Measurements from ENCODE around the gene NANOS1. TPM values are rescaled to one million over a fixed set of nuclear protein-coding genes. Genes with fewer than 3 reads are reported as not detected.

Gene NANOS1
- total RNA-seq, result 0.82 and 2.8 TPM in 2 replicates

DNA sequence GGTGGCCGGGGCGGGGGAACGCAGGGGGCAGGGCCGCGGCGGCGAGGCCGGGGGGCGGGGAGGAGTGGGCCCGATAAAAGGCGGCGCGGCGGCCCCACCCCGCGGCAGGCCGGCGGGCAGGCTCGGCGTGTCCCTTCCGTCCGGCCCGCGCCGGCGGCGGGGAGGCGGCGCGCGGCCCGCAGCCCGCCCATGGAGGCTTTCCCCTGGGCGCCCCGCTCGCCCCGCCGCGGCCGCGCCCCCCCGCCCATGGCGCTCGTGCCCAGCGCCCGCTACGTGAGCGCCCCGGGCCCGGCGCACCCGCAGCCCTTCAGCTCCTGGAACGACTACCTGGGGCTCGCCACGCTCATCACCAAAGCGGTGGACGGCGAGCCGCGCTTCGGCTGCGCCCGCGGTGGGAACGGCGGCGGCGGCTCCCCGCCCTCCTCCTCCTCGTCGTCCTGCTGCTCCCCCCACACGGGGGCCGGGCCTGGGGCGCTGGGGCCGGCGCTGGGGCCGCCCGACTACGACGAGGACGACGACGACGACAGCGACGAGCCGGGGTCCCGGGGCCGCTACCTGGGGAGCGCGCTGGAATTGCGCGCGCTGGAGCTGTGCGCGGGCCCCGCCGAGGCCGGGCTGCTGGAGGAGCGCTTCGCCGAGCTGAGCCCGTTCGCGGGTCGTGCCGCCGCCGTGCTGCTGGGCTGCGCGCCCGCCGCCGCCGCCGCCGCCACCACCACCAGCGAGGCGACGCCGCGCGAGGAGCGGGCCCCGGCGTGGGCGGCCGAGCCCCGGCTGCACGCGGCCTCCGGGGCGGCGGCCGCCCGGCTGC, at the start of gene NANOS1:
Gene NANOS1 (plus strand): TSS at position 102 of the 808 bp plus-strand sequence. CDS start 88 bp downstream, at position 190.
- no peak for DNase-seq (ENCODE audit: extremely low read depth, low read depth, low spot score)

- DNase-seq (ENCODE audit: extremely low read depth, low read depth, low spot score), result no peak
Measured at GRCh38 chr10:118980135-118980865, 49.2 kb upstream of the NANOS1 start.

- no peak for DNase-seq (ENCODE audit: extremely low read depth, low read depth, low spot score)
Measured at GRCh38 chr10:118980870-118981269, 48.6 kb upstream of the NANOS1 start.

- DNase-seq (ENCODE audit: extremely low read depth, low read depth, low spot score), result no peak
Measured at GRCh38 chr10:118981946-118982345, 47.6 kb upstream of the NANOS1 start.

- no peak for DNase-seq (ENCODE audit: extremely low read depth, low read depth, low spot score)
Measured at GRCh38 chr10:118982366-118982765, 47.1 kb upstream of the NANOS1 start.

DNA sequence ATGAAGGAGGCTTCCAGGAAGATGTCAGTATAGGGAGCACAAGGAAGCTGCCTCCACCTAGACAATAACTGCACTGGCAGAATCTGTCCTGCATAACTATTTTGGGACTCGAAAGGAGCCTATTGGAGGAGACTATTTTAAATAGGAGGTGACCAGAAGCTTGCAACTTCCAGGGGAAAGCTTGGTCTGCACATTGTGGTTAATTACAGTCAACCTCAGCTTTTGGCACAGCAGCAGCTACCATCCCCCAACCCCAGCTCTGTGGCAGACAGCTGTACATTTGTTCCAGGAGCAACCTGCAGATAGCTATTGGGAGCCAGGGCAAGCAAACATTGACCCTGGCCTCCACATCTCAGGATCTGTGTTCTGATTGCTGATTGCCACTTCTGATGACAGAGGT, 46.3 kb upstream of the NANOS1 start:
- DNase-seq (ENCODE audit: extremely low read depth, low read depth, low spot score), result no peak

DNA sequence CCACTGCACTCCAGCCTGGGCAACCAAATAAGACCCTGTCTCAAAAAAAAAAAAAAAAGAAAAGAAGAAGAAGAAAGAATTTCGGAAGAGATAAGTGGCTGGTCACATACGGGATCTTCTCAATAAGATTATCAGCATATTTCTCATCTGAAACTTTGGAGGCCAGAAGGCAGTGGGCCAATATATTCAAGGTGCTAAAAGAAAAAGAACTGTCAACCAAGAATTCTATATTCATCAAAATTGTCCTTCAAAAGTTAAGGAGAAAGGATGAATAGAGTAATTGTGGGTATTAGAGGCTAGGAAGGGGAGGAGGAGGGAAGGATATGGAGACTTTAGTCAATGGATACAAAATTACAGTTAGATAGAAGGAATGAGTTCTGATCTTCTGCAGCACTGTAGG, 43.9 kb upstream of the NANOS1 start:
- no peak for DNase-seq (ENCODE audit: extremely low read depth, low read depth, low spot score)

DNA sequence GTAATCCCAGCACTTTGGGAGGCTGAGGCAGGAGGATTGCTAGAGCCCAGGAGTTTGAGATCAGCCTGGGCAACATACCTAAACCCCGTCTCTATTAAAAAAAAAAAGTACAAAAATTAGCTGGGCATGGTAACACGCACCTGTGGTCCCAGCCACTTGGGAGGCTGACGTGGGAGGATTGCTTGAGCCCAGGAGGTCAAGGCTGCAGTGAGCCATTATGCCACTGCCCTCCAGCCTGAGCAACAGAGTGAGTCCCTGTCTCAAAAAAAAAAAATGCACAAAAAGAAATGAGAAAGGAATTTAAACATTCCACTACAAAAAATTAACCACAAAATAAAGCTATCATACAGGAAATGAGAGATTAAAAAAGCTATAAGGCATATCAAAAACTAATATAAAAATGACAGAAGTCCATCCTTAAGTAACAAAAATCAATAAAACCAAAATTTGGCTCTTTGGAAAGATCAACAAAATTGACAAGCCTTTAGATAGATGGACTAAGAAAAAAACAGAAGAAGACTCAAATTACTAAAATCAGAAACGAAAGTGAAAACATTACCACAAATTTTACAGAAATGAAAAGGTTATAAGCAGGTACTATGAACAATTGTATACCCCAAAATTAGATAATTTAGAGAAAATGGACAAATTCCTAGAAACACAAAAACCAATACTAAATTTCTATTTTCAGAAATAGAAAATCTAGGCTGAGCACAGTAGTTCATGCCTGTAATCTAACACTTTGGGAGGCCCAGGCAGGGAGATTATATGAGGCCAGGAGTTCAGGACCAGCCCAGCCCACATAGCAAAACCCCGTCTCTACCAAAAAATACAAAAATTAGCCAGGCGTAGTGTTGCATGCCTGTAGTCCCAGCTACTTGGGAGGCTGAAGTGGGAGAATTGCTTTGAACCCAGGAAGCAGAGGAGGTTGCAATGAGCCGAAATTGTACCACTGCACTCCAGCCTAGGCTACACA, 42.4 kb upstream of the NANOS1 start:
- no peak for DNase-seq (ENCODE audit: extremely low read depth, low read depth, low spot score)

GRCh38 chr10:118990326-118990725, 39.2 kb upstream of the NANOS1 start:
- no peak for DNase-seq (ENCODE audit: extremely low read depth, low read depth, low spot score)

DNA sequence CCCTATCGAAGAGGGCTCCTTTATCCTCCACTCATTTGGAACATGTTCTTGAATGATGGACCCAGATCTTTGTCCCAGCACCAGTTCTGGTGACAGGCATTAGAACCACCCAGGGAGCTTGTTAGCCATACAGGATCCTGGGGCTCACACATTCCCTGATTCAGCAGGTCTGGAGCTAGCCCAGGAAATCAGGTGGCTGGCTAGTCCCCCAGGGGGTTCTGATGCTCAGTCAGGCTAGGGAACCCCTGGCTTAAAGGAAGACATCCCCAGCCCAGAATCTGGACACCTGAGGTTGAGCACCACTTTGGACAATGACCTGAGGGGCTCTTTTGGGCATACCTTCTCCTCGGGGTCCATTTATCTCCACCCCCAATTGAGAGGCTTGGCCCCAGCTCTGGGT, 37.0 kb upstream of the NANOS1 start:
- DNase-seq (ENCODE audit: extremely low read depth, low read depth, low spot score), result no peak

DNA sequence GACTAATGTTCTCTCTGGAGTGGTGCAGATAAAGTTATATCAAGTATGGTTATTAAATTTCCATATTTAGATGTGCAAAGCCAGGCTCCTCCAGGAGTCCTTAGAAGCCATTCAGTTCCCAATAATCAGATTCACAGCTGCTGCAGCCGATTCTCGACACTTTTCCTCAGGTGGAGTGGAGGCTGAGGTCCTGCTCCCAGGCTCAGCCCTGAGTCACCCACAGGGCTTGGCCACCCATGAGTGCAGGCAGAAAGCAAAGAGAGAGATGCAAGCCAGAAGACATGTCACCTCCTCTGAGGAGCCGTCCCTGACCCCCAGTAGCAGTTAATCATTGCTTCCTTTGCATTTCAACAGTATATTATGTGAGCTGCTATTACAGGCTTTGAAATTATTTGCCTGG, 36.3 kb upstream of the NANOS1 start:
- DNase-seq (ENCODE audit: extremely low read depth, low read depth, low spot score), result no peak

- DNase-seq (ENCODE audit: extremely low read depth, low read depth, low spot score), result no peak
Measured at GRCh38 chr10:118994321-118994720, 35.2 kb upstream of the NANOS1 start.

- no peak for DNase-seq (ENCODE audit: extremely low read depth, low read depth, low spot score)
Measured at GRCh38 chr10:118995739-118996138, 33.8 kb upstream of the NANOS1 start.

DNA sequence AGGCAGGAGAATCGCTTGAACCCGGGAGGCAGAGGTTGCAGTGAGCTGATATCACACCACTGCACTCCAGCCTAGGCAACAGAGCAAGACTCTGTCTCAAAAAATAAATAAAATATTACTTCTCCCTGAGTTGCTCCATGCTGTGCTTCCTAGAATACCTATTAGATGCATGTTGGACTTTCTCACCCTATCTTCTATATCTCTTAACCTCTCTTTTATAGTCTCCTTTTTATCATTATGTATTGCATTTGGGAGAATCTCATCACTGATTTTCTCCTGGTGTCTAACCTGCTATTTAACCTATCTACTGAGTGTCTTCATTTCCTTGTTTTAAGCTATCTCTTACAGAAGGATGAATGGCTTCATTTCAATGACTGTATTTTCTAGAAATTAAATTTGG, 32.1 kb upstream of the NANOS1 start:
- DNase-seq (ENCODE audit: extremely low read depth, low read depth, low spot score), result no peak

DNA sequence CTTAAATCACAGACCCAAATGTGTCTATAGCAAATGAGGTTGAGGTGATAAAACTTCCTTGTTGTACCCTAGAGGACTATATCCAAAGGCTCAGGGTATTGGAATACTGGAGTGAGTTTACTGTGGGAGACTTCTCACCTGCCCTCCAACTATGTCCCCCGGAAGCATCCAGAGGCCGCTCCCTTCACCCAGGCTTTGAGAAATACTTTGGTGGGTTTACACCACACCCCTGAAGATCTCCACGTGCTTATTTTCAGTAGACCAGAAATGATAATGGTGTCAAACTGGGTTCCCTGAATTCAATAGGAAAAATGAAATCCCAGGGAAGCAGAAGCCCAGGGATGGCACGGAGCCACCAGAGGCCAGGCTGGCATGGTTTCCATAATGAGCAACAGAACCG, 31.3 kb upstream of the NANOS1 start:
- DNase-seq (ENCODE audit: extremely low read depth, low read depth, low spot score), result no peak

GRCh38 chr10:119001717-119002500, 27.6 kb upstream of the NANOS1 start:
- DNase-seq (ENCODE audit: extremely low read depth, low read depth, low spot score), result no peak

- no peak for DNase-seq (ENCODE audit: extremely low read depth, low read depth, low spot score)
Measured at GRCh38 chr10:119003572-119004289, 25.8 kb upstream of the NANOS1 start.

- DNase-seq (ENCODE audit: extremely low read depth, low read depth, low spot score), result no peak
Measured at GRCh38 chr10:119005362-119006043, 24.0 kb upstream of the NANOS1 start.
